SK-N-SH treated with all-trans-retinoic acid at 6 μM for 48 hours (cell line): ENCODE data around the gene FAM184A.

ENCODE experiments used
- ZFP3 ChIP-seq: fragments of 250-450 bp; sonication (Bioruptor Pico); IDR thresholded peaks from 2 replicates; pipeline ENCODE4 v1.5.0; 2020; ENCODE audit warnings: mild to moderate bottlenecking, moderate library complexity
- TF ChIP-seq, protein P1 (sequence below): fragments of 250-450 bp; sonication (Bioruptor Pico); IDR thresholded peaks from 2 replicates; pipeline ENCODE4 v1.8.0; 2020; ENCODE audit warnings: mild to moderate bottlenecking, moderate library complexity, borderline replicate concordance

DNA sequence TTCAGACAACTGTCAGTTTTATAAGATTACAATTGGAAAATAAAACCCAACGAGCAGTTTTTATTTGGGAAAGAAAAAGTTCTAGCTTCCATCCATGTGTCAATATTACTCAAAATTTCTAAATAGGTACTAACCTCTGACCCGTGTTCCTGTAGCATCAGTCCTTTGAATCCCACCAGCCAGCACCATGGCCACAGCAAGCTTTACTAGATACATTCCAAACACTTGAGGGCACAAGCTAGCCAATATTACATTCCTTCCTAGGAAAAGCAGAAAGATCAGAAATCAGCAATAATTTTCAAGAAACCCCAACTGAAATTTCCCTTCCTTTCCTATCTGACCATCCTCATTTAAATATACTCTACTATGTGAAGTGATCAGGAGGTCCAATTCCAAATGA, 165.3 kb downstream of the FAM184A start:
- TF ChIP-seq, protein P1, sequence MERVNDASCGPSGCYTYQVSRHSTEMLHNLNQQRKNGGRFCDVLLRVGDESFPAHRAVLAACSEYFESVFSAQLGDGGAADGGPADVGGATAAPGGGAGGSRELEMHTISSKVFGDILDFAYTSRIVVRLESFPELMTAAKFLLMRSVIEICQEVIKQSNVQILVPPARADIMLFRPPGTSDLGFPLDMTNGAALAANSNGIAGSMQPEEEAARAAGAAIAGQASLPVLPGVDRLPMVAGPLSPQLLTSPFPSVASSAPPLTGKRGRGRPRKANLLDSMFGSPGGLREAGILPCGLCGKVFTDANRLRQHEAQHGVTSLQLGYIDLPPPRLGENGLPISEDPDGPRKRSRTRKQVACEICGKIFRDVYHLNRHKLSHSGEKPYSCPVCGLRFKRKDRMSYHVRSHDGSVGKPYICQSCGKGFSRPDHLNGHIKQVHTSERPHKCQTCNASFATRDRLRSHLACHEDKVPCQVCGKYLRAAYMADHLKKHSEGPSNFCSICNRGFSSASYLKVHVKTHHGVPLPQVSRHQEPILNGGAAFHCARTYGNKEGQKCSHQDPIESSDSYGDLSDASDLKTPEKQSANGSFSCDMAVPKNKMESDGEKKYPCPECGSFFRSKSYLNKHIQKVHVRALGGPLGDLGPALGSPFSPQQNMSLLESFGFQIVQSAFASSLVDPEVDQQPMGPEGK (CRISPR knock-in tag) = no peak
- TF ChIP-seq ZFP3 (CRISPR knock-in tag) = no peak
